Right lobe of liver (tissue), 6 donors: ENCODE data around the gene COPB1. TPM values are rescaled to one million over a fixed set of nuclear protein-coding genes. Genes with fewer than 3 reads are reported as not detected.

Experiments used
- ATAC-seq, 4 donors: fragments of 200-7000 bp; cut with Tn5 transposase; one replicate each; pipeline ENCODE4 v1.9.1; 2020; ENCODE audit warnings: mild to moderate bottlenecking in 4 of 4, moderate library complexity in 4 of 4
- DNase-seq, 3 donors: peaks; one replicate each; pipeline ENCODE4 v3.0.0-alpha.2; 2020
- H3K27ac ChIP-seq, 3 donors: fragments of 200-600 bp; one replicate each; pipeline ENCODE4 v1.8.0; 2022
- H3K27me3 ChIP-seq, 2 donors: fragments of 200-600 bp; one replicate each; pipeline ENCODE4 v1.8.0; 2022
- H3K36me3 ChIP-seq, 4 donors: fragments of 200-600 bp; sonication (generic) in 1 of 4; one replicate each; pipeline versions ENCODE4 v1.5.1 to v1.8.0; 2017 to 2022; ENCODE audit warnings: control low read depth in 1 of 4
- H3K4me1 ChIP-seq, 4 donors: fragments of 200-600 bp; sonication (generic) in 1 of 4; one replicate each; pipeline versions ENCODE4 v1.5.1 to v1.8.0; 2017 to 2022; ENCODE audit warnings: control low read depth in 1 of 4
- H3K4me3 ChIP-seq, 3 donors: fragments of 200-600 bp; one replicate each; pipeline ENCODE4 v1.8.0; 2022
- H3K9me3 ChIP-seq, 4 donors: fragments of 200-600 bp; sonication (generic) in 1 of 4; one replicate each; pipeline versions ENCODE4 v1.5.1 to v1.8.0; 2017 to 2022; ENCODE audit warnings: control low read depth in 1 of 4
- POLR2A ChIP-seq: fragments of 450-650 bp; IDR thresholded peaks from one replicate; pipeline ENCODE4 v1.6.1; 2017; ENCODE audit warnings: antibody characterized with exemption, mild to moderate bottlenecking
- WGBS: methylation state at CpG from one replicate; pipeline ENCODE4 v1.1.6; 2018; ENCODE audit warnings: low coverage, low lambda C conversion rate; ENCODE audit not compliant: insufficient coverage; ENCODE audit errors: missing lambda C conversion rate; 5-methylcytosine and 5-hydroxymethylcytosine counted together
- intact Hi-C, 2 donors: fragments of 100-400 bp; cut with DNase I; formaldehyde crosslinking; loops; one replicate each; pipeline versions ENCODE4 v1.11.2 to v1.14.1; 2022
- total RNA-seq, 6 experiments: library from RNA; depleted of rRNA in 2 of 6; stranded (reverse); fragments of >200 nt in 2 of 6; fragmentation: NEBNext Ultra II Directional in 3 of 6; extraction: Animal tissue kit (Norgen Biotek cat#: 25700) in 3 of 6; gene quantifications; one replicate each; pipeline versions ENCODE4 v1.1.0 to v1.2.4, GENCODE V29; 2016 to 2023
- TF ChIP-seq, protein P1 (sequence below), 4 donors: fragments of 200-600 bp in 3 of 4; fragments of 450-650 bp in 1 of 4; IDR thresholded peaks; one replicate each; pipeline versions ENCODE4 v1.5.1 to v1.8.0; 2016 to 2022; ENCODE audit warnings: antibody characterized with exemption in 4 of 4, mild to moderate bottlenecking in 2 of 4
- donor health status: DM: no; HTN: yes; CAD: no.
- donor health status: DM: no; HTN: no; CAD: no.
- donor health status: DM: no; HTN: no; CAD: no.
- donor health status: DM: no; HTN: yes; CAD: no.
- donor health status: DM: no; HTN: yes; CAD: no.

Gene COPB1
- total RNA-seq, 6 experiments from 2014 or later, result 39.1 to 77.8 (median 56.6) TPM

DNA sequence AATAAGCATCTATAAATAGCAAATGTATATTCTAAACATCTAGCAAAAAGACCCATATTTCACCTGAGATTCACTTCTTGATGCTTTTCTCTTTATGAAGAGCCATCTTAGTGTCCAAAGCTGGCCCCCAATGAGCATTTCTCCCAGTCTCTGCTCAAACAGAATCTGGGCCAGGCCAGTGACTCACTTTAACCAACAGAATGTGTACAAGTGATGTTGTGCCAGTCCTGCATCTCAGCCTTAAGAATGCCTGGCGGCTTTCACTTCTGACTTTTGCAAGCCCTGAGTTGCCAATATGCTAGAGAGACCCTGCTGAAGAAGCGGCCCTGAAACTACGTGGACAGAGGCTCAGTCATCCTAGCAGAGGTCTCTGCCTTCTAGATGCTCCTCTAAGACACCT lies 6.9 kb upstream of the COPB1 start:
- intact Hi-C loops, result no loop called here
- H3K36me3 ChIP-seq, result peaks cover 7 to 83% (median 39%) of the 10 kb centered on the region in 4 donors

DNA sequence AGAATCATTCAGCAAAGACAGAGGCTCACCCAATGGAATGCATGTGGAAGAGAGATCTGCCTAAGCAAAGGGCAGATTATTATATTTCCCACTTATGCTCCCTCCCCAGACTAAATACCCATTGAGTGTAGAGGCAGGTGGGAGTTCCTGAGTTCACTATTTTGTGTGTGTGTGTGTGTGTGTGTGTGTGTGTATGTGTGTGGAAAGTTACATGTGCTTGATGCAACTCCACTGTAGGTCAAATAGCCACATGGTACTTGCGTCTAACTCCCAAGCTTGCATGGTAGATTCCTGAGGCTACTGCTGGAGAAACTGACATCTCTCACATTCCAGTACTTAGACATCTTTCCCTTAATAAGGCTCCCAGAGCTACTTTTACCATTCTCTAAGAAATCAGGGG lies 3.4 kb upstream of the COPB1 start:
- 100% methylated on average over 1 of the region's 1 CpG for WGBS
- no peaks in the 10 kb centered on the region for H3K27me3 ChIP-seq
- no peak overlapping the region for H3K27ac ChIP-seq
- H3K4me1 ChIP-seq, result peaks cover 0 to 13% (median 3%) of the 10 kb centered on the region in 4 donors
- DNase-seq (no peak), ATAC-seq (no peak)
- no peak for TF ChIP-seq POLR2A
- TF ChIP-seq, protein P1, sequence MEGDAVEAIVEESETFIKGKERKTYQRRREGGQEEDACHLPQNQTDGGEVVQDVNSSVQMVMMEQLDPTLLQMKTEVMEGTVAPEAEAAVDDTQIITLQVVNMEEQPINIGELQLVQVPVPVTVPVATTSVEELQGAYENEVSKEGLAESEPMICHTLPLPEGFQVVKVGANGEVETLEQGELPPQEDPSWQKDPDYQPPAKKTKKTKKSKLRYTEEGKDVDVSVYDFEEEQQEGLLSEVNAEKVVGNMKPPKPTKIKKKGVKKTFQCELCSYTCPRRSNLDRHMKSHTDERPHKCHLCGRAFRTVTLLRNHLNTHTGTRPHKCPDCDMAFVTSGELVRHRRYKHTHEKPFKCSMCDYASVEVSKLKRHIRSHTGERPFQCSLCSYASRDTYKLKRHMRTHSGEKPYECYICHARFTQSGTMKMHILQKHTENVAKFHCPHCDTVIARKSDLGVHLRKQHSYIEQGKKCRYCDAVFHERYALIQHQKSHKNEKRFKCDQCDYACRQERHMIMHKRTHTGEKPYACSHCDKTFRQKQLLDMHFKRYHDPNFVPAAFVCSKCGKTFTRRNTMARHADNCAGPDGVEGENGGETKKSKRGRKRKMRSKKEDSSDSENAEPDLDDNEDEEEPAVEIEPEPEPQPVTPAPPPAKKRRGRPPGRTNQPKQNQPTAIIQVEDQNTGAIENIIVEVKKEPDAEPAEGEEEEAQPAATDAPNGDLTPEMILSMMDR (IDR thresholded peaks at IDR 0.05), result no peak
- peaks cover 0 to 50% (median 22%) of the 10 kb centered on the region in 4 donors for H3K36me3 ChIP-seq
- H3K9me3 ChIP-seq, result no peaks in the 10 kb centered on the region
- intact Hi-C loops, result no loop called here
- no peak overlapping the region for H3K4me3 ChIP-seq

More for the DNA sequence above, 6.9 kb upstream of the COPB1 start:
- Histone ChIP-seq H3K27me3 (no peaks in the 10 kb centered on the region), H3K4me3 (no peak overlapping the region), H3K27ac (no peak overlapping the region), H3K4me1 (no peaks in the 10 kb centered on the region), H3K9me3 (no peaks in the 10 kb centered on the region)
- WGBS, result 96% methylated on average over 3 of the region's 3 CpGs
- ATAC-seq (no peak), DNase-seq (no peak)
- TF ChIP-seq, protein P1 (IDR thresholded peaks at IDR 0.05), result no peak
- TF ChIP-seq POLR2A, result no peak

DNA sequence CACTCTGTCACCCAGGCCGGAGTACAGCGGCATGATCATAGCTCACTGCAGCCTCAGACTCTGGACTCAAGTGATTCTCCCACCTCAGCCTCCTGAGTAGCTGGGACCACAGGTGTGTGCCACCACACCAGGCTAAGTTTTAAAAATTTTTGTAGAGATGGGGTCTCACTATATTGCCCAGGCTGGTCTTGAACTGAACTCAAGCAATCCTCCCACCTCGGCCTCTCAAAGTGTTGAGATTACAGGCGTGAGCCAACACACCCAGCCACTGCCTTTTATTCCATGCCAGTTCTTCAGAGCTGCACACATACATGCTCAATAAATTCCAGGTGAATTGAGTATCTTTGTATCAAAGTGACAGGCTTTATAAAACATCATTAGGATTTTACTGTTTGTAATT lies 2.4 kb upstream of the COPB1 start:
- ATAC-seq (no peak), DNase-seq (no peak)
- peaks cover 0 to 46% (median 23%) of the 10 kb centered on the region in 4 donors for H3K36me3 ChIP-seq
- TF ChIP-seq, protein P1 (IDR thresholded peaks at IDR 0.05), result no peak
- no peak for TF ChIP-seq POLR2A
- H3K27me3 ChIP-seq, result no peaks in the 10 kb centered on the region
- 96% methylated on average over 4 of the region's 4 CpGs for WGBS
- H3K4me3 ChIP-seq, result no peak overlapping the region
- H3K9me3 ChIP-seq, result no peaks in the 10 kb centered on the region
- H3K4me1 ChIP-seq, result peaks cover 0 to 14% (median 3%) of the 10 kb centered on the region in 4 donors
- H3K27ac ChIP-seq, result no peak overlapping the region
- intact Hi-C loops, result no loop called here

DNA sequence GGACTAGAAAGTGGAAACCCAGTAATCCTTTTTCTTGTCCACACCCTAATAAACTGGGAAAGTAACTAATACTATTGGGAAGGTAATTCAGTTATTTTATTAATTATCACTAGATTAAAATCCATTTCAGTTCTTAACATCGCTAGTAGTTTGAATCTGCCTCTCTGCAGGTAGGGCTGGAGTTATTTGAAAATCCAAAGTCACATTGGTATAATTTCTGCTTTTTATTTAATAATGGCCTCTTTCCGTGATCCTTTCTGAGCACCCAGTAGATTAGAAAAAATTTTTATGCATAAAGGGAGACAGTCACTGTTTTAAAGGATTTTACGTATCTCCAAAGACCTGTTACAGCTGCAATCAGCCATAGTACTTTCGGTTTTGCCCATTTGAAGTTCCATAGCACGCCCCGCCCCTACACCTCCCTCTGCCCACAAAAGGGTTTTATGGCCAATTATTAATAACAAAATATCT lies 605 bp upstream of the COPB1 start:
- Histone ChIP-seq H3K9me3 (no peaks in the 10 kb centered on the region), H3K27me3 (no peaks in the 10 kb centered on the region), H3K4me3 (peak overlapping the region; percentile 67 to 75 (median 71)), H3K4me1 (peaks cover 0 to 14% (median 3%) of the 10 kb centered on the region in 4 donors), H3K27ac (peak overlapping the region; percentile 72 to 88 (median 79)), H3K36me3 (peaks cover 0 to 40% (median 16%) of the 10 kb centered on the region in 4 donors)
- peak; percentile 69 to 80 (median 78) for ATAC-seq
- intact Hi-C loops, result no loop called here
- 0% methylated on average over 6 of the region's 6 CpGs for WGBS
- DNase-seq, result peak in 2 of 3 donors; percentile 51 to 66
- TF ChIP-seq POLR2A, result no peak
- TF ChIP-seq, protein P1 (IDR thresholded peaks at IDR 0.05), result no peak
